Psoas muscle (tissue), 8 donors: Measurements from ENCODE around the gene CTDSPL2. TPM values are rescaled to one million over a fixed set of nuclear protein-coding genes. Genes with fewer than 3 reads are reported as not detected.

ENCODE experiments used
- ATAC-seq, 4 donors: fragments of 200-7000 bp; cut with Tn5 transposase; one replicate each; pipeline ENCODE4 v1.9.1; 2020; ENCODE audit warnings: moderate library complexity in 3 of 4, mild to moderate bottlenecking in 2 of 4
- DNase-seq, 2 donors: peaks; one replicate each; pipeline ENCODE4 v3.0.0-alpha.2; 2020
- H3K27ac ChIP-seq: fragments of 200-600 bp; one replicate; pipeline ENCODE4 v1.8.0; 2022
- H3K27me3 ChIP-seq, 3 donors: fragments of 200-600 bp in 1 of 3; one replicate each; pipeline versions ENCODE4 v1.6.1 to v1.8.0; 2013 to 2022; ENCODE audit warnings: low read length in 2 of 3, mild to moderate bottlenecking in 2 of 3, moderate library complexity in 1 of 3; ENCODE audit not compliant: insufficient read depth in 3 of 3
- H3K36me3 ChIP-seq, 2 donors: fragments of 200-600 bp in 1 of 2; one replicate each; pipeline versions ENCODE4 v1.6.1 to v1.8.0; 2013 to 2022; ENCODE audit warnings: low read depth in 1 of 2, mild to moderate bottlenecking in 1 of 2, moderate library complexity in 1 of 2; ENCODE audit not compliant: insufficient read depth in 1 of 2
- H3K4me1 ChIP-seq: fragments of 200-600 bp; one replicate; pipeline ENCODE4 v1.8.0; 2022
- H3K4me3 ChIP-seq: fragments of 200-600 bp; one replicate; pipeline ENCODE4 v1.8.0; 2022; ENCODE audit warnings: mild to moderate bottlenecking
- H3K9me3 ChIP-seq: fragments of 200-600 bp; one replicate; pipeline ENCODE4 v1.8.0; 2022
- CTCF ChIP-seq: fragments of 200-600 bp; IDR thresholded peaks from one replicate; pipeline ENCODE4 v1.8.0; 2022; ENCODE audit warnings: antibody characterized with exemption
- whole genome bisulfite sequencing, 3 donors: extraction: QIAGEN DNeasy Blood & Tissue Kit; methylation state at CpG; one replicate each; pipeline versions ENCODE4 v1.1.6 to v1.1.7; 2013; 5-methylcytosine and 5-hydroxymethylcytosine counted together
- intact Hi-C, 2 donors: fragments of 100-400 bp; cut with DNase I; formaldehyde crosslinking; loops; one replicate each; pipeline versions ENCODE4 v1.11.0 to v1.14.2; 2022
- long read RNA-seq, 2 donors: library from polyadenylated mRNA; unstranded; transcript quantifications; one replicate each; pipeline ENCODE4 v2.0.0, GENCODE V29; 2021
- polyA plus RNA-seq, 3 donors: library from polyadenylated mRNA; stranded (reverse); fragments of 200-250 nt; gene quantifications; one replicate each; pipeline ENCODE4 v1.2.3, GENCODE V29; 2013
- total RNA-seq, 4 donors: library from RNA; stranded (reverse); fragmentation: NEBNext Ultra II Directional in 2 of 4; extraction: Animal tissue kit (Norgen Biotek cat#: 25700) in 2 of 4; gene quantifications; one replicate each; pipeline versions ENCODE4 v1.2.1 to v1.2.4, GENCODE V29; 2021 to 2023
- donor health status: healthy with polysubstance abuse.
- donor health status: DM: no; HTN: no; CAD: no; lungs with moderate emphysema.
- donor health status: Bipolar disorder and iron deficiency.
- donor health status: healthy.
- donor health status: DM: yes; HTN: yes; CAD: no.
- donor health status: DM: no; HTN: no; CAD: no.
- donor health status: DM: no; HTN: no; CAD: no.
- donor health status: DM: yes; HTN: yes; CAD: no.

CTDSPL2 gene
- 10 to 100 TPM; 12.1 to 18.1 (median 17.2) TPM for total RNA-seq
- polyA plus RNA-seq, result 10 to 100 TPM in 1 of 3 donors, 1 to 10 TPM in 2; 3.2 to 10.8 (median 5.1) TPM
- long read RNA-seq, donor 1, full-length matches to known transcripts, result 1 of 5 reads
- long read RNA-seq, donor 1, partial matches to known transcripts, result 3 of 5 reads
- long read RNA-seq, donor 1, other reads (novel, unspliced or antisense), result 1 of 5 reads
- long read RNA-seq, donor 2, full-length matches to known transcripts, result 2 of 13 reads
- long read RNA-seq, donor 2, partial matches to known transcripts, result 9 of 13 reads
- long read RNA-seq, donor 2, other reads (novel, unspliced or antisense), result 2 of 13 reads

GRCh38 chr15:44426975-44427755 lies at the start of gene CTDSPL2:
Gene CTDSPL2, plus strand, starts transcription at chr15:44427629. Its CDS starts 31,386 bp downstream, at chr15:44459015.
- Histone ChIP-seq H3K36me3 (no peaks in the 10 kb centered on the region), H3K4me1 (peaks cover 18% of the 10 kb centered on the region), H3K27ac (peak within 1 kb of the TSS; percentile 91), H3K27me3 (no peaks in the 10 kb centered on the region), H3K4me3 (peak within 1 kb of the TSS; percentile 87), H3K9me3 (no peaks in the 10 kb centered on the region)
- DNase-seq (peak; percentile 98 to 99), ATAC-seq (peak; percentile 97 to 99 (median 98))
- TF ChIP-seq CTCF, result peak; percentile 23
- intact Hi-C loops, result loop anchor here (5.0 kb wide), 3 partner anchors 110 to 140 kb away; partner anchors contain the start of genes EIF3J (in 1 of the 2) and GOLM2 (in 1 of the 2)
- WGBS, 3 donors, result 0 to 1% (median 1%) methylated on average over 49 to 53 of the region's 53 CpGs

GRCh38 chr15:44381236-44381635 lies 46.2 kb upstream of the CTDSPL2 start:
- ATAC-seq (no peak), DNase-seq (no peak)
- H3K4me3 ChIP-seq, result no peak overlapping the region
- peaks cover 0 to 25% of the 10 kb centered on the region in 2 donors for H3K36me3 ChIP-seq
- H3K27me3 ChIP-seq, result no peaks in the 10 kb centered on the region
- no peaks in the 10 kb centered on the region for H3K9me3 ChIP-seq
- intact Hi-C loops, result no loop called here
- peaks cover 4% of the 10 kb centered on the region for H3K4me1 ChIP-seq
- TF ChIP-seq CTCF, result no peak
- H3K27ac ChIP-seq, result no peak overlapping the region

GRCh38 chr15:44385344-44385942 lies 42.0 kb upstream of the CTDSPL2 start:
- WGBS, 3 donors, result 75 to 93% (median 87%) methylated on average over 1 of the region's 1 CpG

GRCh38 chr15:44394062-44394461 lies 33.4 kb upstream of the CTDSPL2 start:
- Histone ChIP-seq H3K4me1 (no peaks in the 10 kb centered on the region), H3K27ac (no peak overlapping the region), H3K27me3 (no peaks in the 10 kb centered on the region), H3K36me3 (no peaks in the 10 kb centered on the region), H3K9me3 (no peaks in the 10 kb centered on the region), H3K4me3 (no peak overlapping the region)
- no peak for ATAC-seq
- no peak for DNase-seq
- no peak for TF ChIP-seq CTCF
- 92 to 94% (median 93%) methylated on average over 3 of the region's 3 CpGs for WGBS, 3 donors
- intact Hi-C loops, result no loop called here

More at GRCh38 chr15:44385344-44385942, 42.0 kb upstream of the CTDSPL2 start:
- peaks cover 4% of the 10 kb centered on the region for H3K4me1 ChIP-seq
- no peaks in the 10 kb centered on the region for H3K27me3 ChIP-seq
- ATAC-seq (no peak), DNase-seq (no peak)
- H3K27ac ChIP-seq, result no peak overlapping the region
- intact Hi-C loops, result no loop called here
- no peak overlapping the region for H3K4me3 ChIP-seq
- H3K36me3 ChIP-seq, result peaks cover 0 to 12% of the 10 kb centered on the region in 2 donors
- no peaks in the 10 kb centered on the region for H3K9me3 ChIP-seq
- TF ChIP-seq CTCF, result no peak
